AG04450 (cell line): ENCODE measurements around the gene PTPRT. TPM values are rescaled to one million over a fixed set of nuclear protein-coding genes. Genes with fewer than 3 reads are reported as not detected.

ENCODE experiments used
- CTCF ChIA-PET: fragments of 300-600, 350-600 bp; formaldehyde crosslinking; extraction: SDS; loops from one replicate; lab custom pipeline; 2022; ENCODE audit warnings: antibody characterized with exemption, inconsistent platforms; lab: Charles Lee
- POLR2A ChIA-PET: fragments of 350-600 bp; formaldehyde crosslinking; extraction: SDS; loops from one replicate; lab custom pipeline; 2021; ENCODE audit warnings: antibody characterized with exemption, inconsistent platforms; lab: Yijun Ruan, JAX
- DNase-seq: peaks from one replicate; pipeline ENCODE4 v3.0.0-alpha.2; 2011; ENCODE audit warnings: low read depth, low spot score
- H3K27ac ChIP-seq: one replicate; pipeline ENCODE4 v1.5.1; 2012; ENCODE audit warnings: low read depth, low read length, control low read depth
- H3K27me3 ChIP-seq: one replicate; pipeline ENCODE4 v1.6.0; 2012; ENCODE audit warnings: low read length; ENCODE audit not compliant: control insufficient read depth, insufficient read depth
- H3K4me3 ChIP-seq: 2 replicates; pipeline ENCODE4 v1.5.1; 2011; ENCODE audit warnings: mild to moderate bottlenecking, low read depth, low read length, control low read depth
- H3K9me3 ChIP-seq: 2 replicates; pipeline ENCODE4 v1.5.1; 2012; ENCODE audit warnings: low read length; ENCODE audit not compliant: control insufficient read depth, insufficient read depth
- CTCF ChIP-seq: IDR thresholded peaks from 2 replicates; pipeline ENCODE4 v1.5.1; 2011; ENCODE audit warnings: low read depth, low read length, control low read depth, inconsistent platforms
- polyA plus RNA-seq: library from polyadenylated mRNA; depleted of rRNA; stranded (reverse); fragments of >200 nt; gene quantifications from 2 replicates; pipeline ENCODE4 v1.2.3, GENCODE V29; 2011

Gene PTPRT
- polyA plus RNA-seq, 1 experiment: not detected

- Histone ChIP-seq H3K4me3 (no peak overlapping the region), H3K27me3 (no peaks in the 10 kb centered on the region), H3K27ac (no peak overlapping the region), H3K9me3 (peaks cover 10% of the 10 kb centered on the region; the same call in 1 of the 2 replicates)
- DNase-seq: no peak
- no peak for TF ChIP-seq CTCF
- ChIA-PET CTCF (no interaction called here), POLR2A (no interaction called here)
Observed at GRCh38 chr20:42186337-42186736, 1003.4 kb downstream of the PTPRT start.

GRCh38 chr20:42183147-42183546, 1006.6 kb downstream of the PTPRT start:
- no peak for TF ChIP-seq CTCF
- CTCF ChIA-PET: no interaction called here
- H3K4me3 ChIP-seq: no peak overlapping the region
- DNase-seq: no peak
- POLR2A ChIA-PET: no interaction called here
- H3K27me3 ChIP-seq: no peaks in the 10 kb centered on the region
- H3K9me3 ChIP-seq: peaks cover 4% of the 10 kb centered on the region; the same call in 1 of the 2 replicates
- H3K27ac ChIP-seq: no peak overlapping the region

- Histone ChIP-seq H3K27me3 (no peaks in the 10 kb centered on the region), H3K4me3 (no peak overlapping the region), H3K9me3 (peaks cover 5% of the 10 kb centered on the region; the same call in 1 of the 2 replicates), H3K27ac (no peak overlapping the region)
- TF ChIP-seq CTCF: no peak
- POLR2A ChIA-PET: no interaction called here
- CTCF ChIA-PET: no interaction called here
- DNase-seq: no peak
Observed at GRCh38 chr20:42181064-42181463, 1008.6 kb downstream of the PTPRT start.

GRCh38 chr20:42179768-42180167, 1009.9 kb downstream of the PTPRT start:
- Histone ChIP-seq H3K27me3 (no peaks in the 10 kb centered on the region), H3K27ac (no peak overlapping the region), H3K9me3 (peaks cover 10% of the 10 kb centered on the region; the same call in 1 of the 2 replicates), H3K4me3 (no peak overlapping the region)
- no peak for TF ChIP-seq CTCF
- no peak for DNase-seq
- POLR2A ChIA-PET: no interaction called here
- CTCF ChIA-PET: no interaction called here

- no peak overlapping the region for H3K27ac ChIP-seq
- CTCF ChIA-PET: no interaction called here
- no peak for DNase-seq
- peaks cover 17% of the 10 kb centered on the region; the same call in 1 of the 2 replicates for H3K9me3 ChIP-seq
- POLR2A ChIA-PET: no interaction called here
- TF ChIP-seq CTCF: no peak
- no peaks in the 10 kb centered on the region for H3K27me3 ChIP-seq
- no peak overlapping the region for H3K4me3 ChIP-seq
Observed at GRCh38 chr20:42173440-42173839, 1016.3 kb downstream of the PTPRT start.
